Glomerular endothelial cell (primary cell): ENCODE measurements around the gene GPATCH4. TPM values are rescaled to one million over a fixed set of nuclear protein-coding genes. Genes with fewer than 3 reads are reported as not detected.
"Not testable (repeated sequence)": the region's sequence is repeated elsewhere in the genome, so short reads cannot be mapped to it uniquely, and the experiment has no call there.

Experiments used
- DNase-seq: peaks from one replicate; pipeline ENCODE4 v3.0.0-alpha.2; 2011; ENCODE audit warnings: low read depth, low spot score; ENCODE audit errors: extremely low read depth
- total RNA-seq: library from RNA; depleted of rRNA; stranded (reverse); fragments of >200 nt; gene quantifications from 2 replicates; pipeline ENCODE4 v1.2.3, GENCODE V29; 2015

GPATCH4 gene
- total RNA-seq = 10.8 and 36.9 TPM in 2 replicates

DNA sequence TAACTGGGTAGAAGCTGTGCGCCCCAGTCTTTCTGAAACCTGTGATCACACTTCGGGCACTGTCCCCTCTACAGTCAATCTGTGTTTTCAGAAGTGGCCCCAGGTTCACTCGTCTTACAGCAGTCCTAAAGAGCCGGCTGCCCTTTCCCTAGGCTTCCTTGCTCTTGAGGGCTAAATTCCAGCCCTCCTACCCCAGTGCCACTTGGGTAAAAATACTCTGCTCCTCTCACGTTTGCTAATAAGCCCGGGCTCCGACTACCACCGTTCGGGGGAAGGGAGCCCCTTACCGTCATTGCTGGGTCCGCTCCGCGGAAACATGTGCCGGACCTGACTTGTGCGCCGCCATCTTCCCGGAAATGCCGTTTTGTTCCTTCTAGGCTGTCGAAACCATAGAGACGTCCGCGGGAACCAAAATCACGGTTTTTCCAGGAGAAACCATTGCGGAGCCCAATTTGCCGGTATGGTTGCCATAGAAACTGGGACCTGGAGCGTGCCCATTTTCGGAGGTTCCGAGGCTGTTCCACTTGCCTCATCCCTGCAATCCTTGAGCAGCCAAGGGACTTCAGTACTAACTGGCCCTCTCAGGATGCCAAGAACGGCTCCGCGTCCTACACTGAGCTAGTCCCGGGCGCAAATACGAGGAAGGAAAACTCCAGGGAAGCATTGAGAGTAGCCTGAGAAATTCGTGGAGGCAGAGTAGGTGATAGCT lies at the start of gene GPATCH4:
Gene GPATCH4, minus strand, starts transcription at position 358 of the 709 bp plus-strand sequence.
- DNase-seq = peak; percentile 70

DNA sequence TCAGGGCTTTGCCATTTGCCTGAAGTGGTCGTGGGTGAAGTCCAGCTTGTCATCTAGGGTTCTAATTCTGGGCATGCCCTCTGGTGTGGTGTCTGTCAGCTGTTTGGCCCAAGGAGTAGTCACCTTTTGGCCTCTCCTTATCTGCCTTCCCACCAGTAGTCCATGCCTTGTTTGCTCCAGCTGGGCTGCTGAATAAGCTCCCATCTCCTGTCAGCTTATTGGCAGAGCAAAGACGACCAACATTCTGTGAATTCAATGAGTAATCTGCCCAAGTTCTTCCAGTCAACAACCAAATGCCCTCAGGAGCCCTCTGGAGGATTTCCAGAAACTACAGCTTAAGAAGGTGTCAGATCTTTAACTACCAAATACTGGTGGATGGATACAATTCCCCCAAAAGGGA lies 47.7 kb upstream of the GPATCH4 start:
- no peak for DNase-seq

DNA sequence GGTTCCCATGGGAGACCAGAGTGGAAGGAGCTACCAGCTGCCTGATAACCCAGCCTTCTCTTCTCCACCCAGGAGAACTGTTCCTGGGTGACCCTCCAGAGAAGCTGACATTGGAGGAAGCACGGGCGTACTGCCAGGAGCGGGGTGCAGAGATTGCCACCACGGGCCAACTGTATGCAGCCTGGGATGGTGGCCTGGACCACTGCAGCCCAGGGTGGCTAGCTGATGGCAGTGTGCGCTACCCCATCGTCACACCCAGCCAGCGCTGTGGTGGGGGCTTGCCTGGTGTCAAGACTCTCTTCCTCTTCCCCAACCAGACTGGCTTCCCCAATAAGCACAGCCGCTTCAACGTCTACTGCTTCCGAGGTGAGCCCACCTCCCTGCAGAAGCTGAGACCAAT lies 47.2 kb upstream of the GPATCH4 start:
- DNase-seq = no peak

DNA sequence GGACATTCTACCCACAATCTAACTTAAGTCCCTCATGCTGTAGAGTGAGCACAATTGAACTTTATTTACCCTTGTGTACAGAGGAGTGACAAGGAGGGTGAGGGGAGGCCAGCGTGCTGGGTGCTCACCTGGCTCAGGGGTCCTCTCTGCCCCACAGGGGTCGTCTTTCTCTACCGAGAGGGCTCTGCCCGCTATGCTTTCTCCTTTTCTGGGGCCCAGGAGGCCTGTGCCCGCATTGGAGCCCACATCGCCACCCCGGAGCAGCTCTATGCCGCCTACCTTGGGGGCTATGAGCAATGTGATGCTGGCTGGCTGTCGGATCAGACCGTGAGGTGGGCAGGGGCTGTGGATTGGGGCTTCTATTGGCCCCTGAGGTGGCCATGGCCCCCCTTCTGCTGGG lies 46.1 kb upstream of the GPATCH4 start:
- no peak for DNase-seq

DNA sequence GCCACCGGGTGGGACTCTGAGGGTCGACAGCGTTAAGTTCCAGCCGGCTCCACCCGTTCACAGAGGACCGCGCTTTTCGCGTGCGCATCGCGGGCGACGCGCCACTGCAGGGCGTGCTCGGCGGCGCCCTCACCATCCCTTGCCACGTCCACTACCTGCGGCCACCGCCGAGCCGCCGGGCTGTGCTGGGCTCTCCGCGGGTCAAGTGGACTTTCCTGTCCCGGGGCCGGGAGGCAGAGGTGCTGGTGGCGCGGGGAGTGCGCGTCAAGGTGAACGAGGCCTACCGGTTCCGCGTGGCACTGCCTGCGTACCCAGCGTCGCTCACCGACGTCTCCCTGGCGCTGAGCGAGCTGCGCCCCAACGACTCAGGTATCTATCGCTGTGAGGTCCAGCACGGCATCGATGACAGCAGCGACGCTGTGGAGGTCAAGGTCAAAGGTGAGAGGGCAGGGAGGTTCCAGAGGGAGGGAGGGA lies 45.5 kb upstream of the GPATCH4 start:
- no peak for DNase-seq

DNA sequence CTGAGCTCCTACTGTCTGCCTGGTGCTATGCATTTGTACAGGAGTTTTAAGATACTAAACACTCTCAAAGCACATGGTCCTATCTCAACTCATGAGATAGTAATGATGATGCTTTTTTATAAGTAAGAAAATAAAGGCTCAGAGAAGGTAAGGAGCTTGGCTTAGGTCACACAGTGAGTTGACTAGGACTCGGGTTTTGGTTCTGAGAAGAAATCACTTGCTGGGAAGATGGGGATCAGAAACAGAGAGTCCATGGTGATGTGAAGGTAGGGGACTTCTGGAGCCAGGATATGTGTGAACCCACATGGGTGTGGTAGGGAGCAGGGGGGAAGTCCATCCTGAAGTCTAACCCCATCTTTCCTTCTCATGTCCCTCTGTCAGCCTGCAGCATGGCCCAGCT lies 44.4 kb upstream of the GPATCH4 start:
- no peak for DNase-seq

DNA sequence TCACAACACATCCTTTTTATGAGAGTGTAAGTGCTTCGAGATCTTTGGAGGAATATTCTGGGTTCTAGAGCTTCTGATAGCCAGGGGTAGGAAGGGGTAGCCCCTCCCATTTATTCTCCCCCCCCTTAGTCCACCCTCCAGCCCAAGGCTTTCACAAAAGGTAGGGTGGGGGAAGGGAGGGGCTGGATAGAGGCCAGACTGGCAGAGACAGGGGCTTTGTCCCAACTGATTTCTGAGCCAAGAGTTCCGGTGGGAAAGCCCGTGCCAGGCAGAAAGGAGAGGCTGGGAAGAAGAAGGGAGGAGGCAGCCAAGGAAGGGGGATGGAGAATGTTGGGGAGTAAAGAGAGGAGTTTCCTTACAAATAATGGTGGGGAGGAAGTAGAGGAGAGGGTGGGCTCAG lies 43.8 kb upstream of the GPATCH4 start:
- no peak for DNase-seq

DNA sequence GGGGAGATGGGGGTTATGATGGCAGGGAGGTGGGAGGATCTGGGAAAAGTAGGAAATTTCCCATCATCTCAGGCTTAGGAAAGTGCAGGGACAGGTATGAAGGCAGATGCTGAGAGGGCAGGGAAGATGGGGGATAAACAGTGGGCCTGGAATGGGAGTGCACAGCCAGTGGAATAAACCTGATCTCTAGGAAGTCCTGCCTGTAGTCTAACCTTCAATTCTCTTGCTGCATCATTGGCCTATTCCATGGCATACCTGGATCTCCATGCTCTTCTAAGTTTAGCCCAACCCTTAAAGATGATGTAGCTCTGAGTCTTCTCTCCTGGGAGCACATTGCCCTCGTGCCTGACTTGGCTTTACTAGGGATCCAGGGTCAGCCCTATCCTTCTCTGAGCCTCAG lies 43.4 kb upstream of the GPATCH4 start:
- DNase-seq = no peak

DNA sequence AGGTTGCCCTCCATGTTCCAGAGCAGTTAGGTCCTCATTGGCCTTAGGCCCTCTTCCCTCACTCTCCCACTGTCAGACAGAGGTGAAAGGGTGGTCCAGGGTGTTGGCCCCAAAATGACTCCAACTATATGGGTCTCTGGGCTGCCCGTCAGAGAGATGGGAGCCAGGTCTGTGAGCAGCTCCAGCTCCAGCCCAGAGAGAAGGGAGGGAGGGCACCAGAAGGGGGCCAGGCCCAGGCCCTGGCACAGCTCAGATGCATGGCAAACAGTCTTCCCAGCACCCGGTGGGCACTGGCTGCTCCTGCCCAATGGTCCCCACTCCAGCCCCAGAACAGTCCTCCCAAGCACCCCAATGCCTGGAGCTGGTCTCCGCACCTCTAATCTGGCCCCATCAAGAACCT lies 42.9 kb upstream of the GPATCH4 start:
- no peak for DNase-seq

DNA sequence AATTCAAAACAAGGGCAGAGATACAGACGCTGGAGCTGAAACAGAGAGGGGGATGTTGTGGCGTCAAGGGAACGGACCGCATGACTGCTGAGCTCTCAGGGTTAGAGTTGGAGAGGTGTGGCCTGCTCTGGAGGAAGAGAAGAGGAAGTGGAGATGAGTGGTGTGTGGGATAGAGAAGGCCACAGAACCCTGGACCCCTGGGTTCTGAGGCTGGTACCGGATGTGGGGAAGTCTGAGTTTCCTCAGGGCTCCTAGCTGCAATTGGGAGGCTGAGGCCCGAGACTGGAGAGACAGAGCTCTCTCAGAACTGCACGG lies 42.5 kb upstream of the GPATCH4 start:
- no peak for DNase-seq

DNA sequence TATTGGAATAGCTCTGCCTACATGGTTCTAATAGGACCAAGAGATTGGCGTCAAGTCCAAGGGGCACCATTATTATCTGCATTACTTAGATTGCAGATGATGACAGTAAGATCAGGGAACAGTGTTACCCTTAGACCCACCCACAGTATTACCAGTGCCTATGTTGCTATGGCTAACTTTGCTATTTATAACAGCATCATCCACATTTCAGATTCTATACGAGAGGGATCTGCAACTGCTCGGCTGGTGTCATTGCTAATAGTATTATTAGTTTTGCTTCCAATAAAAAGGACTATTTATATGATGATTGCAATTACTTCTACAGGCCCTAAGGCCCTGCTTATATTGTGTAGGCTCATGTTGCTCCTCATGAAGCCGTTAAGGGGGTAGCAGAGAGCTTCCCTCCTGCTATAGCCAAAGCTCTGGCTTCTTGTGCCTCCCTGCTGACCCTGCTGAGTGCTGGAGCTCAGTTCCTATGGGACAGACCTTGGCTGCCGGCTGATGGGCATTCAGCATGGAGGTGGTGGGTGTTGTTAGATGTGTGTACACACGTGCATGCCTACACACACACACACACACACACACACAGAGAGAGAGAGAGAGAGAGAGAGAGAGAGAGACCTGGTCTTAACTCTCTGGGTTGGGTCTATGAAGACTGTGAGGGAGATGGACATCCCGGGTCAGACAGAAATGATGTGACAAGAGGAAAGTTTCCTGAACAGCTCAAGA lies 41.9 kb upstream of the GPATCH4 start:
- no peak for DNase-seq

DNA sequence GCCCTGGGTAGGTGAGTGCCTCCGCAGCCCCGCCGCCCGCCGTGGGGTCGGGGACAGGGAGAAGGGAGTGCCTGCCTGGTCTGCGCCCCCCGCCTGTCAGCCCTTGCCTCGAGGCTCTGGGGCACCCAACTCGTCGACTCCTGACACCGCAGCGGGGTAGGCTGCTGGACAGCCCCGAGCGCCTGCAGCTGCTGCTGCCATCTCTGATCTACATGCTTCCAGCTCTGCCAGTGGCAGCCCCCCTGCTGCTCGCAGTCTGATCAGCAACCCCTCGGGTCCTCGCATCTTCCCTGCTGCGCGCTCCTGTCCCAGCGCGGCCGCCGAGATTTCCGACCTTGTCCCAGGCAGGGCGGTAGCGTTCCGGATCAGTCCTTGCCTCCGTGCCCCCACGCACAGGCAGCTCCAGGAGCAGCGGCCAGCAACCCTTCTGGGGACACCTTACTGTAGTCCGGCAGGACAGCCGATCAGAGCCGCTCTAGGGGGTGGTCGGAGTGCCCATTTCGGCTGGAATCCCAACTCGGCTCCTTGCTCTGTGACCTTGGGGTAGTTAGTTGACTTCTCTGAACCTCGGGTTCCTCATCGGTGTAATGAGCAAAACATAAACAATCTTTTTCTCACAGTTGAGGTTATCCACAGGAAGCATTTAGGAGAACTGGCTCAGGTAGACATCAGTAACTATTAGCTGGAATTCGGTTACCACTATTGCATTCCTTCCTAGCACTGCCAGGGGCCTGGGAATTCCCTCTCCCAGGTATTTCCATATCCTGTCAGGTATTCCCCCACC lies 41.2 kb upstream of the GPATCH4 start:
- DNase-seq = no peak

DNA sequence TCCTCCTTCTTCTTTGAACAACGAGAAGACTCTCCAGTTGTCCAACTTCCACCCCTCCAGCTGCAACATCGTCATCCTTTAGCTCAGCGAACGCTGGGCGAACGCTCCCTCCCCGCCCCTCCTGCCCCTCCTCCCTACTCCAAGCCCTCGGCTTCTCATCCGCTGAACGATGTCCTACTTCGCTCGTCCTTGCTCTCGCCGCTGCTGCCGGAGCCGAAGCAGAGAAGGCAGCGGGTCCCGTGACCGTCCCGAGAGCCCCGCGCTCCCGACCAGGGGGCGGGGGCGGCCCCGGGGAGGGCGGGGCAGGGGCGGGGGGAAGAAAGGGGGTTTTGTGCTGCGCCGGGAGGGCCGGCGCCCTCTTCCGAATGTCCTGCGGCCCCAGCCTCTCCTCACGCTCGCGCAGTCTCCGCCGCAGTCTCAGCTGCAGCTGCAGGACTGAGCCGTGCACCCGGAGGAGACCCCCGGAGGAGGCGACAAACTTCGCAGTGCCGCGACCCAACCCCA lies 40.5 kb upstream of the GPATCH4 start, which contains the start of gene BCAN:
Gene BCAN, plus strand, starts transcription at position 357 of the 504 bp plus-strand sequence. CDS start 3,938 bp downstream, outside the sequence.
- no peak for DNase-seq

DNA sequence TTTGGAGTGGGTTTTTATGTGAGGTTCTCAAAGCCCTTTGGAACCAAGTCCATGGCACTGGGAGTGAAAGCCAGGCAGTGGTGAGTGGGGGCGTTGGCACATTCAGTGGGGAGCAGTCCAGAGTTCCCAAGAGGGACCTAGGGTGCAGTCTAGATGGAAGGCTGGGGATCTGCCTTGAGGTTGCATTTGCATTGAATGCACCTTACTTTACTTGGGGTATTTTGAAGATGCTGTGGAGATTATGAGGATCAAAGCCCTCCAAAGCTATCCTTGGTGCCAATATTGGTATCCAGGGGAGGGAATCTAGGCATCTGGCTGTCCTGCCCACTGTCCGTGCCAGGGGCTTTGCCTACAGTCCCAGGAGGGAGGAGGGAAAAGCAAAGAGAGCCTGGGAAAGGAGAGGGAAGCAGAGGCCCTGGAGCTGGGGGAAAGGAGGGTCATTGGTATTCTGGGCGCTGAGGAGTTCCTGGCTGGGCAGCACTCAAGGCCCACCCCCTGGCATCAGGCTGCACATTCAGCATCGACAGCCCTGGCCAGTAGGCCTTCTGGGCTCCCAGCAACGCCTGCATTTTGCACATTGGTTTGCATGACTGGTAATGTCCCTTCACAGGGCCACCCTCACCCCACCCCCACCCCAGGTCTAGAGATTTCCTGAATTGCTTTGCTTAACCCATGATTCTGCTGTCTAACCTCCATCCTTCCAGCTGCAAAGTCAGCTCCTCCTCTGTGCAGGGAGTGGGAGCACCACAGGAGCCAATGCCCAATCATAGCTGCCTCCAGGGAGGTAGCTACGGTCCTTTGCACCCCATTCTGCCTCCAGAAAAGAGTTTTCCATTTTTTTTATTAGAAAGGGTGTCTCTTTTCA lies 39.8 kb upstream of the GPATCH4 start:
- no peak for DNase-seq

DNA sequence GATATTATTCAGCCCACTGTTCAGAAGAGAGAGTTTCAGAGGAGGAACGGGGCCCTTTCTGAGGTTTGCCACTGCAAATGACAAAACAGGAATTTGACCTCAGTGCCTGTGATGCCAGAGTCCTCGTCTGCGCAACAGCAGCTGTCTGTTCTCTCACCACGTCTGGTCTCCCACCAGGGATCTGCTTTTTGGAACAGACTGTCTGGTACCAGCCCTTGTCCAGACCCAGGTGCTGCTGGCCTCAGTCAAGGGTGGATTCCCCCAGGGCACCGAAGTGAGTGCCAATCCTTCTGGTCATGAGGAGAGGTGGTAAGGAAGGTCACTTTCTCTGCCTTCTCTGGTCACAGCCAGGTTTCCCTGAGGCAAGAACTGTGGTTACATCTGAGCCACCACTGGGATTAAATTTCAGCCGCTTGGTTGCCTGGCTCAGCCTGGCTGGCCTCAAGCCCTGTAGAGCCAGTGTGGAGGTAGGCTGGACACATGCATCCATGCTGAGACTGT lies 38.4 kb upstream of the GPATCH4 start:
- no peak for DNase-seq

DNA sequence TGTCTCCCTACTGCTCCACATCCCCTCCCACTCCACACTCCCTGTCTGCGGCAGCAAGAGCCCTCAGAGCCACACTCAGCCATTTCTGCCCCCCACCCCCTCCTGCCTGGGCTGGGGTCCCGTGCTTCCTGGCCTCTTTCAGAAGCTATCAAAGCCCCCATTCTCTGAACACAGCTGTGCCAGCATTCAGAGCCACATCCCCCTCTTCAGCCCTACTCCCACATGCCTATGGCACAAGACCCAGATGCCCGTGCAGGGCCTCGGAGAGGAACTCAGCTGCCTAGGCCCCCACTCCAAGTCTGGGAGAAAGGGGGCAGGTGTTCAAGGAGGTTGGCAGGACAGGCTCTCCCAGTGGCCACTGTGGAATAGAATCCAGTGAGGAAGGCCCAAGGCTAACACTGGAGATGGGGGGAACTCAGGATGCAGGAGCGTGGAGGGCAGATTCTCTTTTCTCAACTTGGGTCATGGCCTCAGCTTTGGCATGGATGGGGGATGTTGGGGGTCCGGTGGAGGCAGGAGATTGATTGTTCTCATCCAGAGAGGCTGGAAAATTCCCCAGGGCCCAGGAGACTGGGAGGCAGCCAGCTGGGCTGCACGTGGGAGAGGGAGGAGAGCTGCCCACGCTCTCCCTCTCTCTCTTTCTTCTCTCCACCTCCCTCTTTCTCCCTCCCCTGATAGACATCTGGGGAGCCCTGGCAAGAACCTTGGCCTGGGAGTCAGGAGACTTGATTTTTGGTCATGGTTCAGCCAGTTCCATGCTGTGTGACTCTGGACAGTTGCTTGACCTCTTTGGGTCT lies 37.1 kb upstream of the GPATCH4 start:
- DNase-seq = no peak

DNA sequence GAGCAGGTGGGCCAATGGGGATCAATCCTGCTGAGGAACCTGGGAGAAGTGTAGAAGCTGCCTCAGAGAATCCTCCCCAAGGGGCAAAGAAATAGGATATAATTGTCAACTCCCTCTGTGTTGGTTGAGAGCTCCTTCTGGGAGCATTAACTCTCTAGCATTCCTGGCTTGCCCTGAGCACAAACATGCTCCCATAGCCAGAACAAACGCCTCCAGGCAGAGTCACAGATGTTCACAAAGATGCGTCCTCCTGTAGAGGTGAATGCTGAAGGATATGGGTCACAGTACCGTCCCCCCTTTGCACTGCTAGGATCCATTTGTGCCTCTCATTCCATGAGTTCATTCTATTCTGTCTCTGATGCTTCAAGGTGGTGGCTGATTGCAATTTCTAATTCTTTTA lies 31.1 kb upstream of the GPATCH4 start:
- DNase-seq = no peak

DNA sequence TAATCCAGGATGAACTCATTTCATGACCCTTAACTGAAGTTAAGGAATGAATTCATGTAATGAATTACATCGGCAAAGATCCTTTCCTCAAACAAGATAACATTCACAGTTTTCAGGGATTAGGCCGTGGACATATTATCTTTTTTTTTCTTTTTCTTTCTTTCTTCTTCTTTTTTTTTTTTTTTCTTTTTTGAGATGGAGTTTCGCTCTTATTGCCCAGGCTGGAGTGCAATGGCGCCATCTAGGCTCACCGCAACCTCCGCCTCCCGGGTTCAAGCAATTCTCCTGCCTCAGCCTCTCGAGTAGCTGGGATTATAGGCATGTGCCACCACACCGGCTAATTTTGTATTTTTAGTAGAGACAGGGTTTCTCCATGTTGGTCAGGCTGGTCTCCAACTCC lies 29.9 kb upstream of the GPATCH4 start:
- DNase-seq = not testable (repeated sequence)

DNA sequence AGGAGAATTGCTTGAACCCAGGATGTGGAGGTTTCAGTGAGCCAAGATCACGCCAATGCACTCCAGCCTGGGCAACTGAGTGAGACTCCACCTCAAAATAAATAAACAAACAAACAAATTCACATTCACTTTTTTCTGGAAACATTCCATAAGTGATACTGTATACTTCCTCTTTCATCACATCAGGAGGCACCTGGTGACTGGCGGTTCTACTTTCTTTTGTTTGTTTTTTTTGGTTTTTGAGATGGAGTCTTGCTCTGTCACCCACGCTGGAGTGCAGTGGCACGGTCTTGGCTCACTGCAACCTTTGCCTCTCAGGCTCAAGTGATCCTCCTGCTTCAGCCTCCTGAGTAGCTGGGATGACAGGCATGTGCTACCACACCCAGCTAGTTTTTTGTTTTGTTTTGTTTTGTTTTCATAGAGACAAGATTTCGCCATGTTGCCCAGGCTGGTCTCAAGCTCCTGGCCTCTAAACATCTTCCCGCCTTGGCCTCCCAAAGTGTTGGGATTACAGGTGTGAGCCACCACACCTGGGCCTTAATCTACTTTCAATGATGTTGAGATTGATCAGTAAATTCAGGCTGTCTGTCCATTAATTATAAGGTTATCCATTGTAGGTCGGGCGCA lies 28.7 kb upstream of the GPATCH4 start:
- DNase-seq = no peak
